Memory B cell (primary cell): Measurements from ENCODE around the gene ADAM12.
"Not testable (repeated sequence)": the region's sequence is repeated elsewhere in the genome, so short reads cannot be mapped to it uniquely, and the experiment has no call there.

ENCODE experiments used
- ATAC-seq: fragments of 150-1000 bp; cut with Tn5 transposase; 2 replicates; pipeline ENCODE4 v1.10.0; 2021; ENCODE audit warnings: low read depth, mild to moderate bottlenecking, moderate library complexity
- DNase-seq, 2 donors: peaks; one replicate each; pipeline ENCODE4 v3.0.0; 2022; ENCODE audit warnings: low spot score in 2 of 2
- H3K27ac Mint-ChIP-seq: one replicate; pipeline ENCODE4 v1.8.0; 2022; ENCODE audit warnings: mild to moderate bottlenecking, moderate library complexity, mixed read lengths
- H3K27me3 Mint-ChIP-seq: one replicate; pipeline ENCODE4 v1.8.0; 2022; ENCODE audit warnings: mixed read lengths
- H3K36me3 Mint-ChIP-seq: one replicate; pipeline ENCODE4 v1.8.0; 2022; ENCODE audit warnings: mild to moderate bottlenecking, mixed read lengths
- H3K4me1 Mint-ChIP-seq: one replicate; pipeline ENCODE4 v1.8.0; 2022; ENCODE audit warnings: mixed read lengths
- H3K4me3 Mint-ChIP-seq: one replicate; pipeline ENCODE4 v1.8.0; 2022; ENCODE audit warnings: mild to moderate bottlenecking, moderate library complexity, mixed read lengths
- H3K9me3 Mint-ChIP-seq: one replicate; pipeline ENCODE4 v1.8.0; 2022; ENCODE audit warnings: mixed read lengths

Gene ADAM12

DNA sequence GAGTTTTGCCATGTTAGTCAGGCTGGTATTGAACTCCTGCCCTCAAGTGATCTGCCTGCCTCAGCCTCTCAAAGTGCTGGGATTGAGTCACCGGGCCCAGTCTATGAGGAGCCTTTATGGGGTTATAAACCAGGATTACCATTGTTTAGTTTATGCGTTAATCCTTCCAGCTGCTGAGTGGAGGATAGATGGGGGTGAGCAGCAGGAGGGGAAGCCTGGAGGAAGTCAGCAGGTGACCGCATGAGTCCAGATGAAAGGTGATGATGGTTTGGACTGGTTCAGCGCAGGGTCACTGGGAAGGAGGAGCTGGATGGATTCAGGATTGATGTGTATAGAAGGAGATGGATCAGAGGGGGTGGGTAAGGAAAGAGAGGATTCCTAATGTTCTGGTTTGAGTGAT lies 197.1 kb downstream of the ADAM12 start:
- H3K4me1 Mint-ChIP-seq = no peaks in the 10 kb centered on the region
- no peaks in the 10 kb centered on the region for H3K36me3 Mint-ChIP-seq
- ATAC-seq (no peak), DNase-seq (no peak)
- no peak overlapping the region for H3K4me3 Mint-ChIP-seq
- H3K9me3 Mint-ChIP-seq = peaks cover 4% of the 10 kb centered on the region
- peaks cover 16% of the 10 kb centered on the region for H3K27me3 Mint-ChIP-seq
- H3K27ac Mint-ChIP-seq = no peak overlapping the region

GRCh38 chr10:126188679-126189200 lies 199.5 kb downstream of the ADAM12 start:
- Mint-ChIP-seq H3K27me3 (peaks cover 16% of the 10 kb centered on the region), H3K9me3 (peaks cover 4% of the 10 kb centered on the region), H3K4me3 (no peak overlapping the region), H3K4me1 (no peaks in the 10 kb centered on the region), H3K36me3 (no peaks in the 10 kb centered on the region), H3K27ac (no peak overlapping the region)
- DNase-seq = no peak
- ATAC-seq = no peak

GRCh38 chr10:126187399-126187798 lies 200.9 kb downstream of the ADAM12 start:
- no peak overlapping the region for H3K27ac Mint-ChIP-seq
- peaks cover 16% of the 10 kb centered on the region for H3K27me3 Mint-ChIP-seq
- no peaks in the 10 kb centered on the region for H3K4me1 Mint-ChIP-seq
- H3K9me3 Mint-ChIP-seq = peaks cover 4% of the 10 kb centered on the region
- no peak overlapping the region for H3K4me3 Mint-ChIP-seq
- no peak for ATAC-seq
- no peaks in the 10 kb centered on the region for H3K36me3 Mint-ChIP-seq
- DNase-seq = no peak

- no peaks in the 10 kb centered on the region for H3K36me3 Mint-ChIP-seq
- H3K4me3 Mint-ChIP-seq = no peak overlapping the region
- H3K4me1 Mint-ChIP-seq = no peaks in the 10 kb centered on the region
- no peak overlapping the region for H3K27ac Mint-ChIP-seq
- no peak for DNase-seq
- H3K27me3 Mint-ChIP-seq = peaks cover 16% of the 10 kb centered on the region
- peaks cover 4% of the 10 kb centered on the region for H3K9me3 Mint-ChIP-seq
- no peak for ATAC-seq
Measured at GRCh38 chr10:126186766-126187165, 201.5 kb downstream of the ADAM12 start.

- DNase-seq = no peak
- no peak for ATAC-seq
- H3K9me3 Mint-ChIP-seq = no peaks in the 10 kb centered on the region
- peaks cover 14% of the 10 kb centered on the region for H3K27me3 Mint-ChIP-seq
- no peaks in the 10 kb centered on the region for H3K4me1 Mint-ChIP-seq
- H3K27ac Mint-ChIP-seq = no peak overlapping the region
- H3K36me3 Mint-ChIP-seq = no peaks in the 10 kb centered on the region
- H3K4me3 Mint-ChIP-seq = no peak overlapping the region
Measured at GRCh38 chr10:126185676-126186447, 202.4 kb downstream of the ADAM12 start.

DNA sequence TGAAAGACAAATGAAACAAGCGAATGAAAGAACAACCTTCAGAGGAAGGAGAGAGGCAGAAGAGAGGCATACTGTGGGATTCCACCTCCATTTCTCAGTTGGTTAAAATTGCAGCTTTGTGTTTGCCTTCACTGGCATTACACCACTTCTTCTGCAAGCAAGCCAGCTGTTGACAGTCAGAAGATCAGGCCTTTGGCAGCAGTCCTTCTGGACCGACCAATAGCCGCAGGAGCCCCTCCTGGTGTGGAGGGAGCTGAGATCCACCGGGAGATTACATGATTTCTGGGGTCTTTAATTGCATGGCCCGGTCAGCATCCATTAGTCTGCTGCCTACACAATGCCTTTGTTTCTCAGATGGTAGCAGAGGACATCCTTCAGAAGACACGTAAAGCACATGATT lies 206.7 kb downstream of the ADAM12 start:
- ATAC-seq = no peak
- H3K27ac Mint-ChIP-seq = no peak overlapping the region
- peaks cover 2% of the 10 kb centered on the region for H3K9me3 Mint-ChIP-seq
- H3K27me3 Mint-ChIP-seq = peaks cover 3% of the 10 kb centered on the region
- H3K4me1 Mint-ChIP-seq = peaks cover 5% of the 10 kb centered on the region
- no peak overlapping the region for H3K4me3 Mint-ChIP-seq
- no peaks in the 10 kb centered on the region for H3K36me3 Mint-ChIP-seq
- DNase-seq = no peak

GRCh38 chr10:126179637-126180036 lies 208.6 kb downstream of the ADAM12 start:
- Mint-ChIP-seq H3K27me3 (no peaks in the 10 kb centered on the region), H3K4me1 (peaks cover 5% of the 10 kb centered on the region), H3K27ac (peak overlapping the region; percentile 45), H3K4me3 (no peak overlapping the region), H3K9me3 (peaks cover 2% of the 10 kb centered on the region), H3K36me3 (no peaks in the 10 kb centered on the region)
- ATAC-seq (peak; percentile 93), DNase-seq (peak in 1 of 2 donors; percentile 4)

DNA sequence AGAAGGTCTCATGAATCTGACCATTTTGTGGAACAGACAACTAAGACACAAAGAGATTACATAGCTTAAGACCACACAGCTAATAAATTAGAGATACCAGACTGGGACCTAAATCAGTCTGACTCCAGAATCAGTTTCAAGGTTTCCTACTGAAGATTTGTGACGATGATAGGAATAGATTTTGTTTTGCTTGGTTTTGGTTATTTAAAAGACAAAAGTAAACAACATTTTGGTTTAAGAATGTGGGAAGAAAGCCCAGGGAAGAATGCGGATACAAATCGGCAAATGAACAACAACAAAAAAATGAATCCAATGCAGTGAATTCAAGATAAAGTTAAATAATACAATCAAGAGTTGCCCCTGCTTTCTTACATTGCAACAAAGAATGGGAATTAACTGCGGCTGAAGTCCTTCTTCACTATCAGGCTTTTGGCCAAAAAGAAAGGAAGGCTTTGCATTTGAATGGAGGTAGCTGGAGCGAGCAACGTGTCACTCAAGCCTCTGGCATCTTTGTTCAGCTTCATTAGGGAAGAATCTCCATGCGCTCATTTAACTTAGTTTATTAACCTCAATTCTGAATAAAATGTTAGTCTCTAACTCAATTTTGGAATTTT lies 210.8 kb downstream of the ADAM12 start:
- Mint-ChIP-seq H3K4me3 (no peak overlapping the region), H3K36me3 (no peaks in the 10 kb centered on the region), H3K27me3 (peaks cover 3% of the 10 kb centered on the region), H3K4me1 (peaks cover 5% of the 10 kb centered on the region), H3K27ac (no peak overlapping the region), H3K9me3 (peaks cover 2% of the 10 kb centered on the region)
- DNase-seq (no peak), ATAC-seq (no peak)

DNA sequence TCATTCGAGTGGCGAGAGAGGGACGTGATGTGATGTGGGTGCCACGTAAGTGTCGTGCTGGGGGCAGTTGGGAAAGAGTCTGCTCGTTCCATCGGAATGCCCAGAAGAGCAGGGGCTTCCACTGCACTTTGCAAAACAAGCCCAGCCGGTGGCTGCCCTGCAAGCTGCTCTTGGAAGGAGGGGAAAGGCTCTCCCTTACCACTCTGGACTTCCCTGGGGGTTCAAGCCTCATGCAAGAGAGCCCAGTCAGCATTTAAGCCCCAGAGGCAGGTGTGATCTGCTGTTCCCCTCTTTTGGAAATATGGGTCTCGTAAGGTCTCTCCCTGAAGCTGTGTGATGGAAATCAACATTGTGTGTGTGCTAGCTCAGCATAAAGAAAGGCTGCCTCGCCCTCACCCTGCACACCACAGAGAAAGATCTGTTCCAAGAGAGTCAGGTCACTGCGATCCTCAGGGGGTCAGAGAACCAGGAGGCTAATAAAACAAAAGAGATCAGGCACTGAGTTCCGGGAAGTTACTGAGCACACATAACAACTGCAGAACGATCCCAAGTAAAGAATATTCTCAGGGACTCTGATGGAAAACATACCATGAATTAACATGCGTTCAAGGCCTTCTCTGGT lies 212.5 kb downstream of the ADAM12 start:
- H3K27me3 Mint-ChIP-seq = peaks cover 3% of the 10 kb centered on the region

DNA sequence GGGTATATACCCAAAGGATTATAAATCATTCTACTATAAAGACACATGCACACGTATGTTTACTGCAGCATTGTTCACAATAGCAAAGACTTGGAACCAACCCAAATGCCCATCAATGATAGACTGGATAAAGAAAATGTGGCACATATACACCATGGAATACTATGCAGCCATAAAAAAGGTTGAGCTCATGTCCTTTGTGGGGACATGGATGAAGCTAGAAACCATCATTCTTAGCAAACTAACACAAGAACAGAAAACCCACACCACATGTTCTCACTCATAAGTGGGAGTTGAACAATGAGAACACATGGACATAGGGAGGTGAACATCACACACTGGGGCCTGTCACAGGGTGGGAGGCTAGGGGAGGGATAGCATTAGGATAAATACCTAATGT lies 215.5 kb downstream of the ADAM12 start:
- not testable (repeated sequence) for ATAC-seq, H3K4me1 Mint-ChIP-seq, H3K27me3 Mint-ChIP-seq, H3K4me3 Mint-ChIP-seq, H3K9me3 Mint-ChIP-seq, DNase-seq, H3K36me3 Mint-ChIP-seq, H3K27ac Mint-ChIP-seq

More for the DNA sequence above, 212.5 kb downstream of the ADAM12 start:
- ATAC-seq = no peak
- H3K27ac Mint-ChIP-seq = no peak overlapping the region
- peaks cover 2% of the 10 kb centered on the region for H3K9me3 Mint-ChIP-seq
- no peaks in the 10 kb centered on the region for H3K36me3 Mint-ChIP-seq
- no peak for DNase-seq
- peaks cover 5% of the 10 kb centered on the region for H3K4me1 Mint-ChIP-seq
- H3K4me3 Mint-ChIP-seq = no peak overlapping the region

DNA sequence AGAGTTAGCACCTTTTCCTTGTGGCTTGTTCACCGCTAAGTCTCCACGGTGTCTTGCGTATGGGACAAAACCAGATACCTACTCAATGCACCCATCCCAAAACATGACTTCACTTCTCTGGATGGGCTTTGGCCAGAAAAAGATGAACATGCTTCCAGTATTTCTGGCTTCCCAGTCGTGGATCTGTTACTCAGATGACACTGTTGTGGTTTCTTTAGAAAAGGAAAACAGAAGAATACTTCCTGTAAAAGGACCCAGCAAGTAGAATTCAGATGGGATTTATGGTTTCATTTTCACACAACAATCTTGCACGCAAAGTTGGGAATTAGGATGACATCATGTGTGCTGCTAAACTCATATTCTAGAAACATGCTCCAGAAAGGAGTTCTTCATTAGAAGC lies 216.7 kb downstream of the ADAM12 start:
- no peak overlapping the region for H3K4me3 Mint-ChIP-seq
- H3K4me1 Mint-ChIP-seq = no peaks in the 10 kb centered on the region
- DNase-seq (no peak), ATAC-seq (no peak)
- H3K27ac Mint-ChIP-seq = no peak overlapping the region
- no peaks in the 10 kb centered on the region for H3K36me3 Mint-ChIP-seq
- no peaks in the 10 kb centered on the region for H3K9me3 Mint-ChIP-seq
- H3K27me3 Mint-ChIP-seq = peaks cover 7% of the 10 kb centered on the region

- Mint-ChIP-seq H3K27ac (no peak overlapping the region), H3K9me3 (no peaks in the 10 kb centered on the region)
- no peak for DNase-seq
Measured at GRCh38 chr10:126170776-126171175, 217.5 kb downstream of the ADAM12 start.

GRCh38 chr10:126170371-126170770 lies 217.9 kb downstream of the ADAM12 start:
- DNase-seq = no peak
- H3K27ac Mint-ChIP-seq = no peak overlapping the region
- H3K4me3 Mint-ChIP-seq = no peak overlapping the region
- no peaks in the 10 kb centered on the region for H3K36me3 Mint-ChIP-seq
- peaks cover 7% of the 10 kb centered on the region for H3K27me3 Mint-ChIP-seq
- no peaks in the 10 kb centered on the region for H3K9me3 Mint-ChIP-seq
- H3K4me1 Mint-ChIP-seq = no peaks in the 10 kb centered on the region
- ATAC-seq = no peak

More at GRCh38 chr10:126170776-126171175, 217.5 kb downstream of the ADAM12 start:
- Mint-ChIP-seq H3K36me3 (no peaks in the 10 kb centered on the region), H3K27me3 (peaks cover 7% of the 10 kb centered on the region), H3K4me3 (no peak overlapping the region), H3K4me1 (no peaks in the 10 kb centered on the region)
- ATAC-seq = no peak

- Mint-ChIP-seq H3K4me3 (no peak overlapping the region), H3K4me1 (no peaks in the 10 kb centered on the region), H3K36me3 (no peaks in the 10 kb centered on the region), H3K27ac (no peak overlapping the region), H3K9me3 (no peaks in the 10 kb centered on the region), H3K27me3 (peaks cover 7% of the 10 kb centered on the region)
- DNase-seq = no peak
- ATAC-seq = no peak
Measured at GRCh38 chr10:126169899-126170298, 218.4 kb downstream of the ADAM12 start.
